Measurements from ENCODE around the gene KAZN. TPM values are rescaled to one million over a fixed set of nuclear protein-coding genes. Genes with fewer than 3 reads are reported as not detected.

The KAZN gene
- total and polyA plus RNA-seq, 2 donors (not counting 1 experiment from before 2014, with no cell fraction given), result 3.4 to 5.0 TPM

DNA sequence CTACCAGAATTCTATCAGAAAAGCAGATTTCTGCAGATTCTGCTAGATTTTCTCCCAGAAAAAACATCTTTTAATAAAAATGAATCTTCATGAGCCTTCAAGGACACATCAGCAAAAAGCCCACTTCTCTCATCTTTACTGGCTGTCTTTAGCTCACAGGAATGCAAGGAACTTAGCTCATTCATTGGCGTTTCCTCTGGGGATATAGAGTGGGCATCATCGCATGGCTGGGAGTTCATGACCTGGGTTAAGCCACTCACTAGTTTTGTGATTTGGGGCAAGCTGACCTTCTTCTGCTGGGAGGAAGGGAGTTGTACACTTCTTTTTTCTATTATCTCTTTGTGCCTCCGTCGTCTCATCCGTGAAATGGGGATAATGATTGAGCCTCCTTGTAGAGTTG lies 149.7 kb downstream of the KAZN start:
- H2AFZ ChIP-seq (ENCODE audit: low read length), result no peak overlapping the region
- H3K9ac ChIP-seq (ENCODE audit: insufficient read depth, low read length), result no peak overlapping the region
- no peaks in the 10 kb centered on the region for H4K20me1 ChIP-seq (ENCODE audit: control insufficient read depth, extremely low read depth, insufficient read depth, low read length)
- DNase-seq (ENCODE audit: low read depth in 2 of 2), result no peak
- no peak overlapping the region for H3K4me3 ChIP-seq (replicated peaks in 1 of 4; ENCODE audit: control extremely low read depth in 1 of 4, insufficient read depth in 1 of 4, low read depth in 3 of 4, low read length in 4 of 4)
- no peaks in the 10 kb centered on the region for H3K27me3 ChIP-seq (ENCODE audit: control insufficient read depth, insufficient read depth, low read length)
- H3K4me2 ChIP-seq (ENCODE audit: extremely low read depth, insufficient read depth, low read length), result no peak overlapping the region
- peaks cover 4% of the 10 kb centered on the region for H3K4me1 ChIP-seq (ENCODE audit: control insufficient read depth, extremely low read depth, insufficient read depth, low read length)
- H3K36me3 ChIP-seq (ENCODE audit: control insufficient read depth, insufficient read depth, low read length), result no peaks in the 10 kb centered on the region
- no peaks in the 10 kb centered on the region for H3K9me3 ChIP-seq (ENCODE audit: control insufficient read depth, insufficient read depth, low read depth, low read length)
- H3K27ac ChIP-seq (ENCODE audit: insufficient read depth, low read length), result no peak overlapping the region
- H3K79me2 ChIP-seq (ENCODE audit: control insufficient read depth, insufficient read depth, low read length), result no peaks in the 10 kb centered on the region
- TF ChIP-seq, protein P1, sequence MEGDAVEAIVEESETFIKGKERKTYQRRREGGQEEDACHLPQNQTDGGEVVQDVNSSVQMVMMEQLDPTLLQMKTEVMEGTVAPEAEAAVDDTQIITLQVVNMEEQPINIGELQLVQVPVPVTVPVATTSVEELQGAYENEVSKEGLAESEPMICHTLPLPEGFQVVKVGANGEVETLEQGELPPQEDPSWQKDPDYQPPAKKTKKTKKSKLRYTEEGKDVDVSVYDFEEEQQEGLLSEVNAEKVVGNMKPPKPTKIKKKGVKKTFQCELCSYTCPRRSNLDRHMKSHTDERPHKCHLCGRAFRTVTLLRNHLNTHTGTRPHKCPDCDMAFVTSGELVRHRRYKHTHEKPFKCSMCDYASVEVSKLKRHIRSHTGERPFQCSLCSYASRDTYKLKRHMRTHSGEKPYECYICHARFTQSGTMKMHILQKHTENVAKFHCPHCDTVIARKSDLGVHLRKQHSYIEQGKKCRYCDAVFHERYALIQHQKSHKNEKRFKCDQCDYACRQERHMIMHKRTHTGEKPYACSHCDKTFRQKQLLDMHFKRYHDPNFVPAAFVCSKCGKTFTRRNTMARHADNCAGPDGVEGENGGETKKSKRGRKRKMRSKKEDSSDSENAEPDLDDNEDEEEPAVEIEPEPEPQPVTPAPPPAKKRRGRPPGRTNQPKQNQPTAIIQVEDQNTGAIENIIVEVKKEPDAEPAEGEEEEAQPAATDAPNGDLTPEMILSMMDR (conservative IDR thresholded peaks at IDR 0.05 in 1 of 2, IDR thresholded peaks at IDR 0.05 in 1 of 2; ENCODE audit: low read depth in 1 of 2, low read length in 2 of 2), result no peak
- no peak for TF ChIP-seq EZH2 (IDR thresholded peaks at IDR 0.05; ENCODE audit: low read length, missing control alignments)

DNA sequence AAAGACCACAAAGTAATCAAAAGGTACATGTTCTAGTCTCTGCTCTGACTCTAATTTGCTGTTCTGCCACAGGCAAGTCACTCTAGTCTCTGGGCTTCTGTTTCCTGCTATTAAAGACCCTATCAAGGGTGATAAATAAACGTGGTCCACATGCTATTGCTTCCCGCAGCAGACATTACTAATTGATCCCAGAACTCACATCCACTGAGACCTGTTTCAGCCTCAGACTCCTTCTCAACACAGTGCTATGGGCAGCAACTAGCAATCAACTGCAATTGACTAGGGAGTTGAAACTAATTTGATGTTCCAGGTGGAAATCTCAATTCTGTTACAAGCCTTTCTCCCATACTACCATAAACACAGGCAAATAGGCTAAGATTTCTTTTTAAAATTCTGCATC lies 150.5 kb downstream of the KAZN start:
- Histone ChIP-seq H3K9ac (ENCODE audit: insufficient read depth, low read length) (no peak overlapping the region), H3K27ac (ENCODE audit: insufficient read depth, low read length) (no peak overlapping the region), H3K9me3 (ENCODE audit: control insufficient read depth, insufficient read depth, low read depth, low read length) (no peaks in the 10 kb centered on the region), H3K36me3 (ENCODE audit: control insufficient read depth, insufficient read depth, low read length) (no peaks in the 10 kb centered on the region), H3K4me3 (replicated peaks in 1 of 4; ENCODE audit: control extremely low read depth in 1 of 4, insufficient read depth in 1 of 4, low read depth in 3 of 4, low read length in 4 of 4) (no peak overlapping the region), H2AFZ (ENCODE audit: low read length) (no peak overlapping the region), H3K27me3 (ENCODE audit: control insufficient read depth, insufficient read depth, low read length) (no peaks in the 10 kb centered on the region), H3K79me2 (ENCODE audit: control insufficient read depth, insufficient read depth, low read length) (no peaks in the 10 kb centered on the region), H3K4me2 (ENCODE audit: extremely low read depth, insufficient read depth, low read length) (no peak overlapping the region), H3K4me1 (ENCODE audit: control insufficient read depth, extremely low read depth, insufficient read depth, low read length) (peaks cover 4% of the 10 kb centered on the region), H4K20me1 (ENCODE audit: control insufficient read depth, extremely low read depth, insufficient read depth, low read length) (no peaks in the 10 kb centered on the region)
- DNase-seq (ENCODE audit: low read depth in 2 of 2), result no peak
- TF ChIP-seq, protein P1 (conservative IDR thresholded peaks at IDR 0.05 in 1 of 2, IDR thresholded peaks at IDR 0.05 in 1 of 2; ENCODE audit: low read depth in 1 of 2, low read length in 2 of 2), result no peak
- TF ChIP-seq EZH2 (IDR thresholded peaks at IDR 0.05; ENCODE audit: low read length, missing control alignments), result no peak

DNA sequence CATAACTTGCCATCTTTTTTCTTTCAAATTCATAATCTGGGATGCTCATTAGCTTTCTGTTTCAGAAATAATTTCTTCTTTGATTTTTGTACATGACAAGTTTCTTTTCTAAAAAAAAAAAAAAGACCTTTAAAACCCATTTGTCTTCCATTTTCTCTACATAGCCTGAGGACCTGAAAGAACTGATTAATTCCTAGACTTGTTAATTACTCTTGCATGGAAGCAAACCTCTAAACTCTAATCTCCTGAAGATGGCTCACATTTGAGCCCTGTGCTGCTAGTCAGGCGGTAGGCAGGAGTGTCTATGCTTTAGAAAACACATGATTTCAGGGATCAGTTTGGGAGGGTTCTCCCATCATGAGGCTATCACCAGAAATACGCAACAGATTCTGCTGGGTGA lies 152.0 kb downstream of the KAZN start:
- TF ChIP-seq, protein P1 (conservative IDR thresholded peaks at IDR 0.05 in 1 of 2, IDR thresholded peaks at IDR 0.05 in 1 of 2; ENCODE audit: low read depth in 1 of 2, low read length in 2 of 2), result no peak
- no peaks in the 10 kb centered on the region for H3K79me2 ChIP-seq (ENCODE audit: control insufficient read depth, insufficient read depth, low read length)
- no peaks in the 10 kb centered on the region for H3K27me3 ChIP-seq (ENCODE audit: control insufficient read depth, insufficient read depth, low read length)
- no peaks in the 10 kb centered on the region for H4K20me1 ChIP-seq (ENCODE audit: control insufficient read depth, extremely low read depth, insufficient read depth, low read length)
- H3K4me2 ChIP-seq (ENCODE audit: extremely low read depth, insufficient read depth, low read length), result no peak overlapping the region
- no peak overlapping the region for H3K4me3 ChIP-seq (replicated peaks in 1 of 4; ENCODE audit: control extremely low read depth in 1 of 4, insufficient read depth in 1 of 4, low read depth in 3 of 4, low read length in 4 of 4)
- H2AFZ ChIP-seq (ENCODE audit: low read length), result no peak overlapping the region
- H3K9me3 ChIP-seq (ENCODE audit: control insufficient read depth, insufficient read depth, low read depth, low read length), result no peaks in the 10 kb centered on the region
- H3K4me1 ChIP-seq (ENCODE audit: control insufficient read depth, extremely low read depth, insufficient read depth, low read length), result peaks cover 4% of the 10 kb centered on the region
- no peaks in the 10 kb centered on the region for H3K36me3 ChIP-seq (ENCODE audit: control insufficient read depth, insufficient read depth, low read length)
- no peak for DNase-seq (ENCODE audit: low read depth in 2 of 2)
- no peak overlapping the region for H3K9ac ChIP-seq (ENCODE audit: insufficient read depth, low read length)
- no peak overlapping the region for H3K27ac ChIP-seq (ENCODE audit: insufficient read depth, low read length)

All from fibroblast of lung (primary cell).